B cell (primary cell): ENCODE results near the gene CEMIP2.

Experiments
- CTCF ChIP-seq: fragments of 200-600 bp; IDR thresholded peaks from one replicate; pipeline ENCODE4 v1.8.0; 2022; ENCODE audit warnings: antibody characterized with exemption, mild to moderate bottlenecking
- EZH2 ChIP-seq: IDR thresholded peaks from 2 replicates; pipeline ENCODE4 v1.6.1; 2012; ENCODE audit warnings: borderline replicate concordance, low read depth, mild to moderate bottlenecking, moderate library complexity, low read length; ENCODE audit not compliant: insufficient read depth, poor library complexity, severe bottlenecking

GRCh38 chr9:71797266-71797665, 29.0 kb upstream of the CEMIP2 start:
- TF ChIP-seq CTCF (no peak), EZH2 (no peak)
